Colon (tissue), 2 donors: ENCODE measurements around the gene PFAS.

Source experiments
- FAIRE-seq: peaks from 2 replicates; lab custom pipeline; 2012; peaks lifted over from hg19 to GRCh38; lab: Jason Lieb, UNC
- donor health status: control.
- donor health status: control.

PFAS gene

GRCh38 chr17:8294814-8295316 lies 45.8 kb downstream of the PFAS start:
- FAIRE-seq, result no peak

GRCh38 chr17:8300226-8300625 lies 51.1 kb downstream of the PFAS start:
- no peak for FAIRE-seq

GRCh38 chr17:8300627-8301242 lies 51.6 kb downstream of the PFAS start:
- FAIRE-seq, result no peak

- FAIRE-seq, result no peak
Measured at GRCh38 chr17:8310601-8311123, 61.6 kb downstream of the PFAS start.

DNA sequence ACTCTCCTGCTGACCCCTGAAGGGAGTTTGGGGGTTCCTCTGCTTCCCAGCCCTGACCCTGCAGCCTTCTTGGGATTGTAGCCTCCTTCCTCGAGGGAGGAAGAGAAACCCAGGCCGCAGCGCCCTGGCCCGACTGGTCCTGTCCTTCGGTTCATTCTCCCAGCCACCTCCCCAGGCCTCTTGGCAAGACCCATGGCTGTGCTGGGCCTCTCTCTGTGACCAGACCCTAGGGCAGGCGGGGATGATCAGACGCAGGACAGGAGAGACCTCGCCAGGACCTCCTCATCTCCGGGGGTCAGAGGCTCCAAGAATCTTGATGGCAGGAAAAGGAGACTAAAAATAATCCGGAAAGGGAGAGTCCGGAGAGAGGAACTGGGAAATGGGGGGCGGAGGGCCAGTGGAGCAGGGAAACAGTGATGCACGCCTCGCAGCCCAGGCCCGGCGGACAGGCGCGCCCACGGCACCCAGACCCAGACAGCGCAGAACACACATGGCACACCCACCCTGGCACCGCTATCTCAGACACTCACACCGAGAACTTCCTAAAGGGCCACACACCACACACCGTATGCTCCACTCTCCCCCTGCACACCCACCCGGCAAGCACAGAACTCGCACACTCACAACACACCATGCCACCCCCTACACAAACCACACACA lies 62.2 kb downstream of the PFAS start:
- no peak for FAIRE-seq

DNA sequence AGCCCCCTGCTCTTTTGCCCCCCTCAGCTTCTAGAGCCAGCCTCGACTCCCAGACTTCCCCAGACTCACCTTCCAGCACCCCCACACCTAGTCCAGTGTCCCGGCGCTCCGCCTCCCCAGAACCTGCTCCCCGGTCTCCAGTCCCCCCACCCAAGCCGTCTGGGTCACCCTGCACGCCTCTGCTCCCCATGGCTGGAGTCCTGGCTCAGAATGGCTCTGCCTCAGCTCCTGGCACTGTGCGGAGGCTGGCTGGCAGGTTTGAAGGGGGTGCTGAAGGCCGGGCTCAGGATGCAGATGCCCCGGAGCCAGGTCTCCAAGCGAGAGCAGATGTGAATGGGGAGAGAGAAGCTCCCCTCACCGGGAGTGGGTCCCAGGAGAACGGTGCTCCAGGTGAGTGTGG lies 63.2 kb downstream of the PFAS start:
- FAIRE-seq, result no peak

- FAIRE-seq, result no peak
Measured at GRCh38 chr17:8312726-8313600, 63.9 kb downstream of the PFAS start.

GRCh38 chr17:8314797-8315763 lies 66.0 kb downstream of the PFAS start:
- FAIRE-seq, result no peak

- FAIRE-seq, result no peak
Measured at GRCh38 chr17:8315764-8316217, 66.7 kb downstream of the PFAS start.

GRCh38 chr17:8318010-8318935 lies 69.2 kb downstream of the PFAS start:
- no peak for FAIRE-seq
